Measurements from ENCODE around the gene OR6K6.

OR6K6 gene, protein sequence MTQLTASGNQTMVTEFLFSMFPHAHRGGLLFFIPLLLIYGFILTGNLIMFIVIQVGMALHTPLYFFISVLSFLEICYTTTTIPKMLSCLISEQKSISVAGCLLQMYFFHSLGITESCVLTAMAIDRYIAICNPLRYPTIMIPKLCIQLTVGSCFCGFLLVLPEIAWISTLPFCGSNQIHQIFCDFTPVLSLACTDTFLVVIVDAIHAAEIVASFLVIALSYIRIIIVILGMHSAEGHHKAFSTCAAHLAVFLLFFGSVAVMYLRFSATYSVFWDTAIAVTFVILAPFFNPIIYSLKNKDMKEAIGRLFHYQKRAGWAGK

DNA sequence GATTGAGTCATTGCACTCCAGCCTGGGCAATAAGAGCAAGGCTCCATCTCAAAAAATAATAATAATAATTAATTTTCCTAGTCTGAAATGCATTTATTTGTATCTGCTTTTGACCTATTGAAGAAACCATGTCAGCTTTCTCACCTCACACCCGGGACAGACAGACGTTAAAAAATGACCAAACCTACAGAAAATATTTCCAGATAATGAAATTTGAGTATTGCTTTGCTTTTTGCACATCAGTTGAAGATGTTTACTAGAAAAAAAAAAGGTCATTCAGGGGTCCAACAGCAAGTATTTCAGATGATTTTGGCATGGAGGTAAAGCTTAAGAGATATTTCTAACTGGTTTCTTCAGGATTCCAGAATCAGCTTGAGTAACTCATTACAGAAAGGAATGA, at the start of gene OR6K6:
Gene OR6K6 (plus strand): TSS at position 301 of the 400 bp plus-strand sequence. CDS start 168 bp downstream, outside the sequence.
- no peak for DNase-seq (ENCODE audit: low spot score)

DNA sequence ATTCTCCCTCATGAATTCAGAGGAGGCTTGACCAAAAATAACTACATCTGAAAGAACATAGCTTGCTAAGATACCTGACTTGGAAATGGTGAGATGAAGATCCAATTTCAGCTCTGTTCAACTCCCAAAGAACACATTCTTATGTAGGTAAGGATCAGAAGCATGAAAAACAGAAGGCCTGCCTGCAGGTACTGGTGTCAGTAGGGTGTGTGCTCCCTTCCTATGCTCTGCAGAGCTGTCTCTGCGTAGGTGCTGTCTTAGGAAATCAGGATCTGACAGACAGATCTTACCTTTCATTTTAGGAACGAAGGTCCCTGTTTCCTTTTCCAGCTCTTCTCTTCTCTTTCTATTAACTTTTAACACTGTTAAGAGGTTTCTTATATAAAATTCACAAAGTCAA, 48.4 kb upstream of the OR6K6 start:
- DNase-seq (ENCODE audit: low spot score): no peak

DNA sequence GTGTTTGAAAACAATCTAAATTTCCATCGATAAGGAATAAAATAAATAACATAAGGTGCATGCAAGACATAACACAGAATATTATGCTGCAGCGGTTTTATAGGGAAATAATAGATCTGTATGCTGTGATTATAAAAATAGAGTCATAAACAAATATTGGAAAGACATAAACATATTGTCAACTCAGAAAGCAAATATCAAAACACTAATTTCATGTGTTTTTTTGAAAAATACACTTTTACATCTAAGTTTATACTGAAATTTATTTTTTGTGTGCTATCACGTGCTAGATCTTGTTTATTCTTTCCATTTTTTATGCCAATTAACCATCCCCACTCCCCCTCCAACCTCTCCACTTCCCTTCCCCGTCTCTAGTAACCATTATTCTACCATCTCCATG, 43.4 kb upstream of the OR6K6 start:
- no peak for DNase-seq (ENCODE audit: low spot score)

DNA sequence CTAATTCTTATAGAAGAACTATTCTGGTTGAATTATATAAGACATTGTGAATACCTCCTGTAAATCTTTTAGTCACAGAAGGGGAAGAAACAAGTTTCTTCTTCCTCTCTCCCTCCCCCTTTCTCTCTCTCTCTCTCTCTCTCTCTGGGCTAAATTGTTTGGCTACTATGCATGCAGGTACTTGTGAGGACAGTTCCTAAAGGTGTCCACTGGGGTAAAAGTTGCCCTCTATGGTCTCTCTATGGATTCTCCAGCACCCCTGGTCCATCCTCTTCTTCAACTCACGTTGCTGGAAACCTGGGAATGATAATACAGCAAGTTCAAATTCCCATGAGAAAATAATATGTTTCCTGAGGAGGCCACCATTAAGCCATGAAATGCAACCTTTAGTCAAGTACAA, 39.8 kb upstream of the OR6K6 start:
- no peak for DNase-seq (ENCODE audit: low spot score)

DNA sequence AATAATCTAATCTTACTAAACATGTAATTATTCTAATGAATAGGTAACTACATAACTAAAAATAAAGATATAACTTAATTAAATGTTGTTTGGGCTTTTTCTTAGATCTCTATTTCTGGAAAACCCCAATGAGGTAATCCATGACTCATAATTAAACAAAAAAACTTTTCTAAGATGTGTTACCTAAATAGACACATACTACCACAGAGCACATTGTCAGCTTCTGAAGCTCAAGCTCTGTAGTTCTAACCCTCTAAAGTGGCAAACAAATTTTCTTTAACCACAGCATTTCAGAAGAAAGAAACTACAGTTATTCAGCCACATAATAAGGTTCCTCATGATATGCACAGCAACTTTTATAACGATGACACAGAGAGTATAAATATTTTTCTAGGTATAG, 38.2 kb upstream of the OR6K6 start:
- DNase-seq (ENCODE audit: low spot score): peak; percentile 42

DNA sequence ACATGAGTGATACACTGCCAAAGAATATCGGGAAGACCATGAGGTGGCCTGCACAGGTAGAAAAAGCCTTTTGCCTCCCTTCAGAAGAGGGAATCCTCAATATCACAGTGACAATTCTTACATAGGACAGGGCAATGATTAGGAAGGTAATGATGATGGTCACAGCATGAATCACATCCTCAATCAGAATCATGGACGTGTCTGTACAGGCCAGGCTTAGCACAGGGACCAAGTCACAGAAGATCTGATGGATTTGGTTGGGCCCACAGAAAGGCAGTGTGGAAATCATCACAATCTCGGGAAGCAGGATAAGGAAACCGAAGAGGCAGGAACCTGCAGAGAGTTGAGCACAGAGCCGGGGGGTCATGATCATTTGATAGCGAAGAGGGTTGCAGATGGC, 37.2 kb upstream of the OR6K6 start:
- no peak for DNase-seq (ENCODE audit: low spot score)

DNA sequence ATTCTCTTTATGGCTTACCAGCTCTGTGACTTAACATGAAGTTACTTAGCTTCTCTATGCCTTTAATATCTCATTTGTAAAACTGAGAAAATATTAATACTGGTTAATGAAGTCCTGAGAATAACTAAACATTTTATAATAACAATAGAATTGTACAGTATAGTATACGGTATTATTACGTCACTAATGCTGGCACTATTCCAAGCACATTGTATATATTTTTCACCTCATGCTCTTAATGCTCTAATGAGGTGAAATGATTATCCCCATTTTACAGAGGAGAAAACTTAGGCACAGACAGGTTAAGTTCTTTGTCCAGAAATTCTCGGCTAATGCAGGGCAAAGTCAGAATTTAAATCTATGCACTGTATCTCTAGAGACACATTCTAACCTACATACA, 34.9 kb upstream of the OR6K6 start:
- DNase-seq (ENCODE audit: low spot score): no peak

DNA sequence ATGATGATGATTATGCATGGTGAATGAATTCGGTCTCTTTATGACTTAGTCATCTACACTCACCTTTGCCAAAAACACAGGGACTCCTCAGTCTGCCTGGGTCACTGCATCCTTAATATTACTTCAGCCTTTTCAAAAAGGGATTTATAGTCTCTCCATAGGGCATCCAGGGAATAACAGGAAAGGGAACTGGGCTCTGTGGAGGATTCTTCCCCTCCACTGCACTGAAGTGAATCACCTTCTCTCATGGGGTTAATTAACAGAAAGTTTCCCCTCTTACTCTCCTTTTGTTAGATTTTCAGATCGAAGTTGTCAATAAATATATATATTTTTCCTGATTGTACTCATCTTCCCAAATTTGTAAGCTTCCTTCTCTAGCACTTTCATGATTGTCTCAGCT, 33.9 kb upstream of the OR6K6 start, which contains the start of gene OR6K3:
Gene OR6K3 (minus strand): TSS at position 101 of the 400 bp plus-strand sequence. CDS start 2,605 bp downstream, outside the sequence.
- DNase-seq (ENCODE audit: low spot score): no peak

DNA sequence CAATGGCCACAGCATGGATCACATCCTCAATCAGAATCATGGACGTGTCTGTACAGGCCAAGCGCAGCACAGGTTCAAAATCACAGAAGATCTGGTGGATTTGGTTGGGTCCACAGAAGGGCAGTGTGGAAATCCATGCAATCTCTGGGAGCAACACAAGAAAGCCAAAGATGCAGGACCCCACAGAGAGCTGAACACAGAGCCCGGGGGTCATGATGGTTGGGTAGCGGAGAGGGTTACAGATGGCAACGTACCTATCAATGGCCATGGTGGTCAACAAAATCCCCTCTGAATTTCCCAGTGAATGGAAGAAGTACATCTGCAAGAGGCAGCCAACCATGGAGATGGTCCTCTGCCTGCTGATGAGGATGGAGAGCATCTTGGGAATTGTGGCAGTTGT, 30.1 kb upstream of the OR6K6 start:
- no peak for DNase-seq (ENCODE audit: low spot score)

DNA sequence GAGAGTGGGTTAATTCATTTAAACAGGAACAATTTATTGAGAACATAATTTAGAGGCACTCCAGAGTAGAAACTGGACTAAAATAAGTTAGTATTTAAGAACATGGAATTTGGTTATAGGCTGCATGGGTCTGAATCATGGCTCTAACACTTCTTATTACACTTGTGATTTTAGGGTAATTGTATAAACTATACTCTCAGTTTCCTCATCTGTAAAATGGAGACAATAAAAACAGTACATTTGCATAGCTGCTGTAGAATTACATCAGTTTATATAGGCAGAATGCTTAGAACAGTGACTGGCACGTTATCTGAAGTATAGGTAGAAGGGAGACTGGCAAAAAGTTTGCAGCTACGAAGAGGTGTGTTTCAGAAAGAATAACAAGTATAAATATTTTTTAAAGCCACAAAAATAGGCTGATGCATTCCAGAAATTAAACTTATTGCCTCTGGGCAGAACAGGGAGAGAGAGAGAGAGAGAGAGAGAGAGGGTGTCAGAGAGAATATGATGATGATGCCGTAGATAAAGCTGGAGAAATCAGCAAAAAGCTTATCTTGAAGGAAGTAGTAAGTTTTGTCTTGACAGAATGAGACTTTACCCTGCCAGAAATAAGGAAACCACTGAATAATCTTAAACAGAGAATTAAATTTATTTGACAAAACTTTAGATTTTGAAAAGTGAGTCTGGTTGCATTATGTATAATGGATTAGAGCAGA, 25.9 kb upstream of the OR6K6 start:
- DNase-seq (ENCODE audit: low spot score): no peak

DNA sequence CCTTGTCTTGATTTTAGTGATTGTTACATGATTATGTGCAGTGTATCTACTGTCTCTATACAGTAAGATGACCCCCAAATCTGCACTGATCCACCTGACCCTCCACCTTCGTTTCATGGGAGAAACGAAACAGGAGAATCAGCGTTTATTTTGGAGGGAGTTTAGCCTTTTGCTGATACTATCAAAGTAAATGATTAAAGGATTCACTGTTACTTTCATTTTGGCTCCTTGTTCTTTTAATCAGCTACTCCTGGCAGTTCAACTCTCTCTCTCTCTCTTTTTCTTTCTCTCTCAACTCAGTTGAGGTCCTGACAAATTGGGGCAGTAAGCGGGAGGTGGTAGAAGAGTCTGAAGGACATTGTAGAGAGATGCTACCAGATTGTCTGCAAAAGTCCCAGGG, 24.1 kb upstream of the OR6K6 start:
- DNase-seq (ENCODE audit: low spot score): no peak

DNA sequence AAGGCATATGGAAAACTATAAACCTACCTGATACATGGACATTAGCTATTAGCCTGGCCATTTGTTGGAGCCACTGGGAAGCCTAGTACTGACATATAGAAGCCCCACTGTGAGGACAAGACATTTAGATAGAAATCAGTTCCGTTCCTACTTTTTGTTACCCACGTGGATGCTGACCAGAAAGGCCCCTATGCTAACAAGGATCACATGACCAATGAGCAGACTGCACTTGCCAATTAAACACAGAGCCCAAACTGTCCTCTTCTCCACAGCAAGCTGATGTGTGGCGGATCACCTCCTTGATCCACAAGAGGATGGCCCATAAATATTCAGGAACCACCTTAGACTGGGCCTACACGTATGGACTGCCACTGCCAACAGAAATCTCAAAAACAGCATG, 22.8 kb upstream of the OR6K6 start:
- no peak for DNase-seq (ENCODE audit: low spot score)

DNA sequence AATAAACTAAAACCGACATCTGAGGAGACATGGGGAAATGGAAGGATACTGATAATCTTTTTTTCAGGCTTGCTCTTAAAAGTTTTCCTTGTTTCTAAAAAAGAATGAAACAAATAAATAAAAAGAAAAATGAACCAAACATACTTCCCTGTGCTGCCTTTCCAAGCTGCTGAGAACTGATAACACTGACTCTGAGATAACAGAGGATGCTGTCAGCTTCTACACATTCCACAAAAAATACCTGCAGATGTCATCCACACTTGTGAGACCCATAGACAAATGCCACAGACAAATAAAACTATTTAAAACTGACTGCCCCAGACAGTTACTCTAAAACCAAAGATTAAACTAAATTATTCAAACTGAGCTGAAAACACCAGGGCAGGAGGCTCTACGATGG, 22.0 kb upstream of the OR6K6 start:
- no peak for DNase-seq (ENCODE audit: low spot score)

DNA sequence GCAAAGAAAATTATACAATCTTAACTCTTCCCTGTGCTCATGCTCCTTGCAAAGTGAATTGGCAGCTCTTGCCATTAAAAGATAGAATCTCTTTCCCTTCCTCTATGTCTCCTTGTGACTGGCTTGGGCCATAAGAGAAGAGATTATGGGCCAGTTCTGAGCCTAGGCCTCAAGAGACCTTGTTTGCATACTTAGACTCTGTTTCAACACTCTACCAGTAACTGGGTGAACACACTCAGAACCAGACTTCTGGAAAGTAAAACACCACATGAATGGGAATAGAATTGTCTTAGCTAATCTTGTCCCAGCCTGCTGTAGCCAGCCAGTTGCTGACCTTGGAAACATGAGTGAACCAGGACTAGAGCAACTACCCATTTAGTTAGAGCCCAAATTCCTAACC, 18.7 kb upstream of the OR6K6 start:
- no peak for DNase-seq (ENCODE audit: low spot score)

DNA sequence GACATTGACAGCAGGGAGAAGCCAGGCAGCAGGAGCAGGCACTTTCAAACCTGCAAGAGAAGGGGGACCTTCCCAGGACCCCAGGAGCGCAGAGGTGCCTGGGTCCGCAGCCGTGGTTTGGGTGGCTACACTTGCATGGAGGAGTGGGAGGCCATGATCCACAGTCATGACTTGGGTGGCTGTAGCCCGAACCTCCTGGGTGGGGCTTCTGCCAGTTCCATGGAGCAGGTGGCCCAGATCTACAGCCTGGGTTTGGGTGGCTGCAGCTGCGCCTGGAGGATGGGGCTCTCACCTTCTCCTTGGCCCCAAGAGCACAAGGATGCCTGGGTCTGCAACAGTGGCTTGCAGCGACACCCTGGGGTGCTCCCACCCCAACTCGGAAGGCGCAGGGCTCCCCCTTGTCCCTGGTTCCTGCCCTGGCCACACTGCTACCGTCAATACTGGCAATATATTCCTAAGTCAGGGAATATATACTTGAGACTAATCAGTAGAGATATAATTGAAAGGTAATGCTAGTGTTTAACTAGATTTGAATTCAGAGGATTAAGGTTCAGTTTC, 2.3 kb upstream of the OR6K6 start:
- DNase-seq (ENCODE audit: low spot score): no peak

DNA sequence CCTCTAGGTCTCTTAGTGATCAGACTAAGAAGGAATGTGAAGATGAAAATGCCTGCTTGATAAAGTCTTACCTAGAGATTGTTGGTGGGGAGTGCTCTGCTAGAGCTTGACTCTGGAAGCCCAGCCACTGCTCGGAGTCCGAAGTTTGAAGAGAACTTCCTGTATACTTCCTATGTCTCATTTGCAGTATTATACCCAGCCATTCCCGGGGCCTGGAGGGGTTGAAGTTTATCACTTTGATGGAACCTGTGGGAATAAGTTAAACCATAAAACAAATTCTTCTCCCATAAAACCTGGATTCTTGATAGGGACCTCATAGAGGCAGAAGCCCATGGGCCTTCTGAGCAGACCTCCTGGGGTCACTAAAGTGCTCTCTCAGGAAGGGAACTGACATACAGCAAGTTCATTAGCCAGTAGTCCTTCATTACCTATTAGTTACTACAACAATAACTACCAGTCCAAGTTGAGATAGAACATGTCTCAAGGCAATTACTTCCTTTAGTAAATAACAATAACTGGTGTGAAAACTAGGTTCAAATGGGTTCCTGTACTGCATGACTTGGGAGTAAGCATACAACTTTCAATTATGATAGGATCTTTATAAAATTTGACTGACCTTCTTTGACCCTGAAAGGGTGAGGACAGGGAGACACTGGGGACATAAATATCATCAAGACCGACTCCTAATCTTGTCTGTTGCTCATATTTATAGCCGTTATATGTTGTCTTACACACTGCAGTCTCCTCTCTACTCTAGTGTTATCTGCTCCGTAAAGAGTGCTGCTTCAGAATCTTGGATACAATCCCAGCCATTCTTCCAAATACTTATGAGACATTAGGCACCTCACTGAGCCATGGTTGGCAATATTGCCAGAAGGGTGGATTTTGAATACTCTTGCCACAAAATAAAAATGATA, 17.7 kb downstream of the OR6K6 start, which contains the start of gene OR6N1:
Gene OR6N1 (minus strand): TSS at position 246 of the 917 bp plus-strand sequence. CDS start 5,513 bp downstream, outside the sequence.
- no peak for DNase-seq (ENCODE audit: low spot score)

DNA sequence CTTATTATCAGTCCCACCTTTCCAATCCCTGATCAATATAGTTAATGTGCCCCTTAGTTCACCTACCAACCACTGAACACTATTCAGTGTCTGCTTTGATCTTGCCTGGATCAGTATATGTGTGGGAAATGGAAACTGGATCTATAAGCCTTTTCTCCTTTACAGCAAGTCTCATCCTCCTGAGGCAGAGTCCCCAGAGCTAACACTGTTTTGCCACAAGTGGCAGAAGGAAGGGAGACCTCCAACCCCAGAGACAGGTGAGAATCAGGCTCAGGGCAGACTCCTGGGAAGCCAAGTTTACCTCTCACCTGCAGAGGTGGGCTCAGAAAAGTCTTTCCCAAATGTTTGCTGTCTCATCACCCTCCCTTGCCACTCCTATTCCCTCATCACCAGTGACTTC, 26.6 kb downstream of the OR6K6 start, which contains the start of gene OR6N2:
Gene OR6N2 (minus strand): TSS at position 101 of the 400 bp plus-strand sequence. CDS start 3,569 bp downstream, outside the sequence.
- DNase-seq (ENCODE audit: low spot score): no peak

DNA sequence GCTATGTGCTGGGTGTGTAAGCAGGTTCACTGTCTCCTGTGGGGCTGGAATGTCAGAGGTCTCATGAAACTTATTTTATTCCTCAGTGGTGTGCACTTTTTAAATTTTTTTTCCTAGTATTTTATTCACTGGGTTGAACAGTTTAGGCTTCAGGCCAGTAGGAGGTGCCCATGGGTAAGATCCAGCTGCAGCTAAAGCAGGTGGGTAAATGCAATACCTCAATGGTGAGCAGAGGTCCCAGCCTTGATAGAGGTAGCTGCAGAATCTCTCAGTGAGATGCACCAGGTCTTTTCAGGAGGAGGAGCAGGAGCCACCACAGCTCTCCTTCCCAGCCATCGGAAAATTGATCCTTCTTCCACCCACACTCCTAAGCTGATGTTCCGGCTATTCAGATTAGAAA, 39.1 kb downstream of the OR6K6 start:
- no peak for DNase-seq (ENCODE audit: low spot score)

DNA sequence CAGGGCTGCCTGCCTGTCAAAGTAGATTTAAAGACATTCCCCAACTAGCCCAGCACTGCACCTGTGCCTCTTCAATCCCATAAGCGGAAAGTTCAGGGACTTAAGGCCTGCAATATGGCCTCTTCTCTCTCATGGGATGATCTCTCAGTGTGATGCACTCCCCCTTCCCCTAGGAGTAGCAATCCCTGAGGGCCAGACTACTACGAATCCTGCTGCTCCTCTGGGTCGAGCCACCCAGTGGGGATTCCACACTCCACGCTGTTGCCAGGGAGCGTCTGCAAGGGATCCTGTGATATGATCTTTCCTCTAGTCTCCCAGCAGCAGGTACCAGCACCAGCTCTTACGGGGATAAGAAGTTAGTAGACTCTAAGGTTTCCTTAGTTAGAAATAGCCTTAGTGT, 39.7 kb downstream of the OR6K6 start:
- DNase-seq (ENCODE audit: low spot score): no peak

DNA sequence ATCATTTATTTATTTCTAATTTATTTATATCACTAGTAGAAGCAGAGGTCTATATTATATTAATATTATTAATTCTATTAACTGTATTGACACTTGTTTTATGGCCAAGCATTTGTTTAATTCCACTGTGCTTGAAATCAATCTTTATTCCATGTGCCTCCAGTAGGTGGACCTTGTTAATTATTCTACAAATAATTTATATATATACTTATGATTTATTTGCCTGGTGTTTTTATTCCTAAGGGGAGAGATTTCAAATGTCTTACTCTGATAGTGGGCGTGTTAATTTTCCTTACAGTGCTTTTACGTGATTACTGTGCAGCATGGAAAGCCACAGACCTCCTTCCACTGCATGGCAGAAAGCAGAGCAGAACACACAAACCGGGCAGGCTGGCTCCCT, 44.0 kb downstream of the OR6K6 start:
- no peak for DNase-seq (ENCODE audit: low spot score)

DNA sequence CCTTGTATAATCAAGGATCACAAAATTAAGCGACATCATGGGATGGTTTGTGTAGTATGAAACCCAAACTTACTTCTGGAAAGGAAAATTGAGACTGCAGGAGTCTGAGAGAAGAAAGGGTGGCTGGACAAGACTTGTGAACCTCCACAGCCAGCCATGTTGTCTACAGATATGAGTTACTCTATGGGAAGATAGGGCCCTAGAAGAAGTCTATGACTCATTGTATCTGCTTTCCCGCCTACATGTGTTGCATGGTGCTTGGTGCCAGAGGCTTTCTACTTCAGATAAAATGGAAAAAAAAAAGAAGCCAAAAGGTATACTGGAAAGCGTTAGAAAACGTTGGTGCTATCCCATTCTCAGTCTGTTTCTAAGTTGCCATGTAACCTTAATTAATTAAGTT, 45.2 kb downstream of the OR6K6 start:
- DNase-seq (ENCODE audit: low spot score): no peak

DNA sequence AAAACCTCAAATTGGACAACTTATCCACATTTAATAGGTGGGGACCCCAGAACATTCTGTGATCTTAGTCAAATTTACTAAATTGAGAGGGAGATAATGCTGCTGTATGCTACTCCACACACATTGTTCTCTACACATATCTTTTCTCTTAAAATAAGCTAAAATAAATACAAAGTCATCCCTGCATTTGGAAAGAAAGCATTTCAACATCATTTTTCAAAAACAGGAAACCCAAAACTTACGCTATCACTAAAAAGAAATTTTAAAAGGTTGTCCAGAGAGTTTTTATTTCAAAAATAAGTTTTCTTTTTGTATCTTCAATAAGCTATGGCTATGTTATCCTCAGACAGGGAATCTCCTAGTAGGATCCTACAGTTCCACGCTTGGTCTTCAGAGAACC, 46.0 kb downstream of the OR6K6 start:
- DNase-seq (ENCODE audit: low spot score): no peak
